Activated CD8-positive, alpha-beta memory T cell treated with anti-CD3 and anti-CD28 coated beads for 1 hour (primary cell): ENCODE data around the gene GNAT1.
"Not testable (repeated sequence)": the region's sequence is repeated elsewhere in the genome, so short reads cannot be mapped to it uniquely, and the experiment has no call there.

ENCODE experiments used
- DNase-seq, 2 donors: peaks; one replicate each; pipeline ENCODE4 v3.0.0-alpha.2; 2020; ENCODE audit warnings: low read depth in 1 of 2; ENCODE audit errors: extremely low read depth in 1 of 2

The GNAT1 gene

GRCh38 chr3:50201573-50202315, 10.3 kb downstream of the GNAT1 start:
- no peak for DNase-seq

DNA sequence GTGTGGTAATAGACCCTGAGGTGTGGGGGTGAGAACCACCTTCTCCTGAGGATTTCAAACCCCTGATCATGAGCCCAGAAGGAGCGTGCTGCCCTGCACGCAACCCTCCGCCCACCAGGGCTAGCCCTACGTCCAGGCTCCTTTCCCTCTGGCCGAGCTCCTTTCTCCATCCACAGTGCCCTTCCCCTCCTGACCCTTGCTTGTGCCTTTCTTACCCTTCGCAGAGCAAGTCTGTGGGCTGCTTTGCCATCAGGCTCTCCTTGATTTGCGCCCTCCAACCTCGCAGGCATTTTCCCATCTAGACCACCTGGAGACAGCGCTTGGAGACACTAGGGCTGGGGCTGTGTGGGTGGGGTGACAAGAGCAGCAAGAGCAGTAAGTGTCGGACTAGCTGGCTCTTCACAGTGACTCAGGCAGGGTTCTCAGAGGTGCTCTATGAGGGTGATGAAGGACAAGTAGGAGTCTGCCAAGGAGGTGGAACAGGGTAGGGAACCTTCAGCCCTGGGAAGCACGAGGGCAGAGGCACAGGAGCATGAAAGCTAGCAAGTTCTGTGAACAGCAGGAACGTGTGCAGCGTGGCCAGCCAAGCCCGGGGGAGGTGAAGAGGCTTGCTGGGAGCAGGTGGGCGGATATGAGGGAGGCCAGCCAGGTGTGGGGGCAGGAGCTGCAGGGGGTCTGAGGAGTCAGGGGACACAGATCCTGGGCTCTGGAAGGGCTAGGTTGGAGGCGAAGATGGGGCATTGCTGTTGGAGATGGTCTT, 11.1 kb downstream of the GNAT1 start:
- DNase-seq, result no peak

GRCh38 chr3:50203113-50203808, 11.9 kb downstream of the GNAT1 start:
- DNase-seq, result no peak

- no peak for DNase-seq
Measured at GRCh38 chr3:50203809-50204803, 12.7 kb downstream of the GNAT1 start.

DNA sequence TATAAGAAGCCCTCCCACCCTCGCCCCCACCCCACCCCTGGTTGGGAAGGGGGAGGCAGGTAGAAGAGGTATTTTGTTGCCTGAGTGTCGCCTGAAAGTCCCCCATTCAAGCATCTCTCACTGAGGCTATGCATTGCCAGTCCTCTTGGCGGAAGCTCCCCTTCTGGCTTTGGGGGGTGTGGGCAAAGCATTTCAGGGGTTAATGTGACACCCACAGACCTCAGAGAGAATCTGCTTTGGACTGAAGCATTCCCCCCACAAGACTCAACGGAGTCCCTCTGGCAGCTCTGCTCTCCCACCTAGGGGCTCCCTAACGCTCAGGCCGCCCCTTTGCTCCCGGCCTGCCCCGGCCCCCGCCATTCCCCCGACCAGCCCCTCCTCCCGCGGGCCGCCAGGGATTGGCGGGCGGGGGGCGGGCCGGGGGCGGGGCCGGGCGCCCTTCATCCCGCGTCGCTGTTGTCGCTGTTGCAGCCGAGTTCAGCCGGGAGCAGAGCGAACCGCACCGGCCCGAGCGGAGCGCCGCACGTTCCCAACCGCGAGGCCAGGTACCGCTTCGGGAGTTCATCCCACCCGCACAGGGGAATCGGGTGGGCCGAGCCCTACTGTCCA, 13.5 kb downstream of the GNAT1 start, which contains the start of gene SLC38A3:
TSS of gene SLC38A3 (plus strand) at position 468 of the 609 bp plus-strand sequence. CDS start 8,929 bp downstream, outside the sequence.
- DNase-seq, result no peak

DNA sequence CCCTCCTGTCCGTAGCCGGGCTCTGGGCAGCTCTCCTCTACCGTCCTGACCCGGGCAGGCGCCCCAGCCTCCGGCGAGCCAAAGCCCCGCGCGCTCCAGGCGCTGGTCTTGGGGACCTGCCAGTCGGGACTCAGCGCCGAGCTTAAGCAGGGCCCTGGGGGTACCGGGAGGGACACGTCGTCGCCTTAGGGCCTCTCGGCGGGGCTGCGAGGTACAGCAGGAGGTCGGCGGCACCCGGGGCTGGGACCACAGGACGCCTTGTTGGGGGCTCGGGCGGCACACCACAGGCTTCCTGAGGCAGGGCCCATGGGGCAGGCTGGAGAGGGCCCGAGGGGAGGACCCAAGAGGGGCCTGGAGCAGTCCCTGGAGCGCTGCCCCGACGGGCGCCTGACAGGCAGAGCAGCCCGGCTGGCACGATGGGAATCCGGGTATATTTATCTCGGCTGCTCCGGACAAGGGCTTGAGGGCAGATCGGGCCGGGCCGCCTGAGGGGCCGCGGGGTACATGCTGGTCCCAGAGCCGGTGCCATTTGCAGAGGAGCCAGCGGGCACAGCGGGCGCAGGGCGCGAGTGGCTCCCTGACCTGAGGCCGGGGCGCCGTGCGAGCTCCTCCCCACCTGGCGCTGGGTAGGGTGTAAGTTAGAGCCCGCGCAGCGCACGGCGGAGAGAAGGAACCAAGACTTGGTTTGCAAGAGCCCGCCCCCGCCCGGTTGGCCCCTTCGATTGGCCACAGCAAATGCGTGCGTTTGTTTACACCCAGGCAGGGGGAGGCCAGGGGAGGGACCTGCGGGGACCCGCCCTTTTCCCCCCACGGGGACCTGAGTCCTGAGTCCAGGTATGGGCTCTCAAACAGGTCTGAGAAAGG, 14.2 kb downstream of the GNAT1 start:
- DNase-seq, result no peak

DNA sequence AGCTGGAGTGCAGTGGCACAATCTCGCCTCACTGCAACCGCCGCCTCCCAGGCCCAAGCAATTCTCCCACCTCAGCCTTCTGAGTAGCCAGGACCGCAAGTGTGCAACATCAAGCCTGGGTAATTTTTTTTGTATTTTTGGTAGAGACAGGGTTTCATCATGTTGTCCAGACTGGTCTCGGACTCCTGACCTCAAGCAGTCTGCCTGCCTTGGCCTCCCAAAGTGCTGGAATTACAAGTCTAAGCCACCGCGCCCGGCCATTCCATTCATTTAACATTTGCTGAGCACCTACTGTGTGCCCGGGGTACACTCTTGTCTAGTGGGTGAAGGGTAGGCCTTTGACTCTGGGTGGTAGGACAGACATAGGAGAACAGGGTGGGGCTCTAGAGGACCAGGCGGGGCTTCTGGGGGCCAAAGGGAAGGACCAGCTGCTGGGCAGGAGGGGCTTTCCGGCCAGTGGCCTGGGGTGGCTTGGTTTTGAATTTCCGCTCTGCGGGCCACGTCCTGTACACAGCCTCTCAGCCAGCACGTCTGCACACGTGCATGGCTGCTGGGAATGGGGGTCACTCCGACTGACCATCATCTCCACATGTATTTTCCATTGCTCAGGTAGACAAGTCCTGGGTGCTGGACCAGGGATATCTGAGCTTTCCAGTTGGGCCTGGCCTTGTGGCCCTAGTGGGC, 16.1 kb downstream of the GNAT1 start:
- no peak for DNase-seq

DNA sequence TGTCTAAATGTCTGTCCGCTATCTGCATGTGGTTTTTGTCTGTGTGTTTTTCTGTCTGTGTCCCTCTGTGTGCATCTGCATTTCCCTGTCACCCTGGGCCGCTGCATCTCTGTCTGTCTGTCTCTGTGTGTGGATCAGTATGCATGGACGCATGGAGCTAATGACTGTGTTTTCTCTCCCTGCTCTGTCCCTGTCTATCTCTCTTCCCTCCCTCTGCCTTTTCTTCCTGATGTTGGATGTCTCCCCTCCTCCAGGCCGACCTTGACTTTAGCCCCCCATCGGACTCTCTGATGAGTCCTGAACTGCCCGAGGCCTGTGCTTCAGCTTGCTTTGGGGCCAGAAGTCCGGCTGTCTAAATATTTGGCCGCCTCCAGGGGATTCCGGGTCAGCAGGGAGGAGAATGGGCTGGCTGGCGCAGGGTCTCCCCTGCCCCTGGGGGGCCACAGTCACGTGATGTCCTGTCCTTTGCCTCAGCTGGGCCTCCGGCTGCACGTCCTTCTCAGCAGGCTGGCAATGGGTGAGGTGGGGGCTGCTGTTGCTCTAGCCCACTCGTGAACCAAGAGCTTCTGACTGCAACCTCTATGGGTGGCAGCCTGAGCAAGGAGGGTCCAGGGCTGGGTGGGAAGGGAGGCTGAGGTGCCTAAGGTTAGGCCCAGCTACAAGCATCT, 17.4 kb downstream of the GNAT1 start:
- no peak for DNase-seq

DNA sequence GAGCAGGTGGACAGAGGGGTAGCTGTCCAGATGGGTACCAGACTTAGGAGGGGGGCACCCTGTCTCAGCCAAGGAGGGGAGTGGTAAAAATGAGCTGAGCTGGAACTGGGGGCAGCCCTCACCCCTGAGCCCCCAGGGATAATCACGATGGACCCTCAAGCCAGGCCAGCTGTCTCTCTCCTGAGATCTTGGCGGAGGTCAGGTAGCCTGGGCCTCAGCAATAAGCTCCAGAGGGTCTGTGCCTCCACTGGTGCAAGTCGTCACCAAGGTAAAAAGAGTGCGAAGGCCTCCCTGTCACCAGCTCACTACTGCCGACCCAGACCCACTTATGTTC, 18.7 kb downstream of the GNAT1 start:
- no peak for DNase-seq

- DNase-seq, result no peak
Measured at GRCh38 chr3:50210510-50211367, 19.3 kb downstream of the GNAT1 start.

- DNase-seq, result not testable (repeated sequence)
Measured at GRCh38 chr3:50211368-50211717, 19.9 kb downstream of the GNAT1 start.

DNA sequence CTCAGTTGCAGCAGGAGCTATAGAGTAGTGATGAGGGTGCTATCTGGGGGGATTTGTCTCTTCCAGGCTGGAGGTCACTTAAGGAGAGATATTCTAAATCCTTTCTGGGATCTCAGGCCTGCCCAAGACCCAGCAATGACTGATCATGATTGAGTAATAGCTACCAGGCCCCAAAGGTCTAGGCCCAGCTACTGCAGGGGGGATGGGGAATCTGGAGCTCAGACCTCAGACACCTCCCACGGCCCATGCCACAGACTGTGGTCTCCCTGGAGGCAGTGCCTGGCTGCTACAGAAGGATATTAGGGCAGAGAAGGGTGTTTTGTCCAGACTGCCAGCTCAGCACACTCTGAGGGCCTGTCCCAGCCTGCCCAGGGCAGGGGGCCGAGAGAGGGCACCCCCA, 20.5 kb downstream of the GNAT1 start:
- DNase-seq, result no peak

GRCh38 chr3:50212502-50212901, 21.1 kb downstream of the GNAT1 start:
- no peak for DNase-seq

- DNase-seq, result no peak
Measured at GRCh38 chr3:50212971-50213370, 21.6 kb downstream of the GNAT1 start.

DNA sequence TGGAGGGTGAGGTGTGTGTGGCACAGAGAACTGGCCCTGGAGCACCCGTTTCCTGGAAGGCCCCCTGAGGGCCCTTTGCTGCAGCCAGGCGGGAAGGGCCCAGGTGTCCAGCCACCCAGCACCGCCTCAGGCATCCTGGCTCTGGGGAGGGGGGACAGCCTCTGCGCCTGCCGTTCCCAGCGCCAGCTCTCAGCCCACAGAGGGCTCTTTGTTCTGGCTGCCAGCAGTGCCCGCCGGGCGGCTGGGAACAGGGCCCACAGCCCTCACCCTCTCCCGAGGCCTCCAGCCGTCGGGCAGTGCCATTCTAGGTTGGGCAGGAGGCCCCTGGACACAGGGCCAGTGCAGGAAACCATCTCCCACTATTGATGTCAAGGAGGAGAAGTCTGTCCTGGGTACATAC, 22.0 kb downstream of the GNAT1 start:
- DNase-seq, result no peak

DNA sequence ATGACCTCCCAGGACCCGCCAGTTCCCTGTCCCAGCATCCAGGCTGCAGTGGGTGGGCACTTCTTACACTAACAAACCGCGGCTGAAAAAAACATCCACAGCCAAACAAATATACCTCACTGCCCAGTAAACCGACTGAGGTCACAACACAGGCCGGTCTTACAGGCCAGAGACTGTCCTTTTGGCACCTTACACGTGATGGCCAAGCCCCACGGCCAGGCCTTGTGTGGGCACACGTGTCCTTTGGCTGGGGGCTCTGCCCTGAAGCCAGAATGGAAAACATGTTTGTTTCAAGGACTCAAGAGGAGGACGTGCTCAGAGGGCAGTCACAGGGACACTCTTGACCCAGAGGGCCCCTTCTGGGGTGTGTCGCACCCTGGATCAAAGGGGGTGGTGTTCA, 23.4 kb downstream of the GNAT1 start:
- no peak for DNase-seq

GRCh38 chr3:50215529-50215928, 24.1 kb downstream of the GNAT1 start:
- no peak for DNase-seq
